H1 (cell line): ENCODE data around the gene DUSP1. TPM values are rescaled to one million over a fixed set of nuclear protein-coding genes. Genes with fewer than 3 reads are reported as not detected.

Source experiments
- ASH2L ChIP-seq: fragments of 200-600, 300-600 bp; sonication (generic); IDR thresholded peaks from one replicate; pipeline ENCODE4 v1.7.1; 2017; ENCODE audit warnings: low read length
- CHD2 ChIP-seq: IDR thresholded peaks from 2 replicates; pipeline ENCODE4 v1.6.1; 2012; ENCODE audit warnings: low read length, improper control_type of control experiment
- CREB1 ChIP-seq: IDR thresholded peaks from 2 replicates; pipeline ENCODE4 v1.6.1; 2012; ENCODE audit warnings: inconsistent platforms
- GTF2F1 ChIP-seq: IDR thresholded peaks from 2 replicates; pipeline ENCODE4 v1.6.1; 2012; ENCODE audit warnings: low read depth, low read length, improper control_type of control experiment, borderline replicate concordance
- NANOG ChIP-seq: IDR thresholded peaks from 2 replicates; pipeline ENCODE4 v1.6.1; 2011; ENCODE audit warnings: low read length, low read depth, mild to moderate bottlenecking, inconsistent platforms; ENCODE audit not compliant: insufficient read depth, poor library complexity, severe bottlenecking
- POLR2A ChIP-seq, 2 experiments: IDR thresholded peaks; 1 replicate in 1 of 2; 2 replicates in 1 of 2; pipeline ENCODE4 v1.6.1; 2011; ENCODE audit warnings: low read depth in 2 of 2, low read length in 2 of 2, mild to moderate bottlenecking in 2 of 2; ENCODE audit errors: control extremely low read depth in 1 of 2
- POLR2AphosphoS5 ChIP-seq: IDR thresholded peaks from 2 replicates; pipeline ENCODE4 v1.6.1; 2011; ENCODE audit warnings: low read depth, low read length
- SP1 ChIP-seq: IDR thresholded peaks from 2 replicates; pipeline ENCODE4 v1.6.1; 2011; ENCODE audit warnings: low read depth, low read length
- TAF1 ChIP-seq: IDR thresholded peaks from 2 replicates; pipeline ENCODE4 v1.6.1; 2011; ENCODE audit warnings: mild to moderate bottlenecking, low read depth, low read length
- TAF7 ChIP-seq: optimal IDR thresholded peaks from 2 replicates; pipeline ENCODE3; 2011; ENCODE audit warnings: low read depth, mild to moderate bottlenecking, inconsistent platforms, low read length, moderate library complexity, borderline replicate concordance
- polyA plus RNA-seq, 7 experiments: library from polyadenylated mRNA; depleted of rRNA in 3 of 7; stranded (reverse) in 5 of 7; unstranded in 2 of 7; fragments of >200 nt in 5 of 7; fragments of 200-250 nt in 2 of 7; gene quantifications; 1 replicate in 5 of 7; 2 replicates in 1 of 7; 4 replicates in 1 of 7; pipeline versions ENCODE4 v1.2.1 to v1.2.3, GENCODE V29; 2011 to 2013; ENCODE audit warnings: missing spikeins in 2 of 7, mixed read lengths in 2 of 7
- total RNA-seq: library from RNA; stranded (reverse); fragmentation: NEBNext Ultra II Directional; extraction: Animal tissue kit (Norgen Biotek cat#: 25700); gene quantifications from 2 replicates; pipeline ENCODE4 v1.2.1, GENCODE V29; 2021
- TF ChIP-seq, protein P1 (sequence below): fragments of 300-600 bp; sonication (generic); IDR thresholded peaks from 2 replicates; pipeline ENCODE4 v1.7.1; 2012; ENCODE audit warnings: low read length, moderate library complexity, mild to moderate bottlenecking, inconsistent platforms; ENCODE audit not compliant: insufficient replicate concordance

The DUSP1 gene
- total and polyA plus RNA-seq, 2 of the 8 experiments (the other 6 are each of a cell fraction or from before 2014, with no cell fraction given), result 6.5 to 11.7 TPM

- TF ChIP-seq, protein P1, sequence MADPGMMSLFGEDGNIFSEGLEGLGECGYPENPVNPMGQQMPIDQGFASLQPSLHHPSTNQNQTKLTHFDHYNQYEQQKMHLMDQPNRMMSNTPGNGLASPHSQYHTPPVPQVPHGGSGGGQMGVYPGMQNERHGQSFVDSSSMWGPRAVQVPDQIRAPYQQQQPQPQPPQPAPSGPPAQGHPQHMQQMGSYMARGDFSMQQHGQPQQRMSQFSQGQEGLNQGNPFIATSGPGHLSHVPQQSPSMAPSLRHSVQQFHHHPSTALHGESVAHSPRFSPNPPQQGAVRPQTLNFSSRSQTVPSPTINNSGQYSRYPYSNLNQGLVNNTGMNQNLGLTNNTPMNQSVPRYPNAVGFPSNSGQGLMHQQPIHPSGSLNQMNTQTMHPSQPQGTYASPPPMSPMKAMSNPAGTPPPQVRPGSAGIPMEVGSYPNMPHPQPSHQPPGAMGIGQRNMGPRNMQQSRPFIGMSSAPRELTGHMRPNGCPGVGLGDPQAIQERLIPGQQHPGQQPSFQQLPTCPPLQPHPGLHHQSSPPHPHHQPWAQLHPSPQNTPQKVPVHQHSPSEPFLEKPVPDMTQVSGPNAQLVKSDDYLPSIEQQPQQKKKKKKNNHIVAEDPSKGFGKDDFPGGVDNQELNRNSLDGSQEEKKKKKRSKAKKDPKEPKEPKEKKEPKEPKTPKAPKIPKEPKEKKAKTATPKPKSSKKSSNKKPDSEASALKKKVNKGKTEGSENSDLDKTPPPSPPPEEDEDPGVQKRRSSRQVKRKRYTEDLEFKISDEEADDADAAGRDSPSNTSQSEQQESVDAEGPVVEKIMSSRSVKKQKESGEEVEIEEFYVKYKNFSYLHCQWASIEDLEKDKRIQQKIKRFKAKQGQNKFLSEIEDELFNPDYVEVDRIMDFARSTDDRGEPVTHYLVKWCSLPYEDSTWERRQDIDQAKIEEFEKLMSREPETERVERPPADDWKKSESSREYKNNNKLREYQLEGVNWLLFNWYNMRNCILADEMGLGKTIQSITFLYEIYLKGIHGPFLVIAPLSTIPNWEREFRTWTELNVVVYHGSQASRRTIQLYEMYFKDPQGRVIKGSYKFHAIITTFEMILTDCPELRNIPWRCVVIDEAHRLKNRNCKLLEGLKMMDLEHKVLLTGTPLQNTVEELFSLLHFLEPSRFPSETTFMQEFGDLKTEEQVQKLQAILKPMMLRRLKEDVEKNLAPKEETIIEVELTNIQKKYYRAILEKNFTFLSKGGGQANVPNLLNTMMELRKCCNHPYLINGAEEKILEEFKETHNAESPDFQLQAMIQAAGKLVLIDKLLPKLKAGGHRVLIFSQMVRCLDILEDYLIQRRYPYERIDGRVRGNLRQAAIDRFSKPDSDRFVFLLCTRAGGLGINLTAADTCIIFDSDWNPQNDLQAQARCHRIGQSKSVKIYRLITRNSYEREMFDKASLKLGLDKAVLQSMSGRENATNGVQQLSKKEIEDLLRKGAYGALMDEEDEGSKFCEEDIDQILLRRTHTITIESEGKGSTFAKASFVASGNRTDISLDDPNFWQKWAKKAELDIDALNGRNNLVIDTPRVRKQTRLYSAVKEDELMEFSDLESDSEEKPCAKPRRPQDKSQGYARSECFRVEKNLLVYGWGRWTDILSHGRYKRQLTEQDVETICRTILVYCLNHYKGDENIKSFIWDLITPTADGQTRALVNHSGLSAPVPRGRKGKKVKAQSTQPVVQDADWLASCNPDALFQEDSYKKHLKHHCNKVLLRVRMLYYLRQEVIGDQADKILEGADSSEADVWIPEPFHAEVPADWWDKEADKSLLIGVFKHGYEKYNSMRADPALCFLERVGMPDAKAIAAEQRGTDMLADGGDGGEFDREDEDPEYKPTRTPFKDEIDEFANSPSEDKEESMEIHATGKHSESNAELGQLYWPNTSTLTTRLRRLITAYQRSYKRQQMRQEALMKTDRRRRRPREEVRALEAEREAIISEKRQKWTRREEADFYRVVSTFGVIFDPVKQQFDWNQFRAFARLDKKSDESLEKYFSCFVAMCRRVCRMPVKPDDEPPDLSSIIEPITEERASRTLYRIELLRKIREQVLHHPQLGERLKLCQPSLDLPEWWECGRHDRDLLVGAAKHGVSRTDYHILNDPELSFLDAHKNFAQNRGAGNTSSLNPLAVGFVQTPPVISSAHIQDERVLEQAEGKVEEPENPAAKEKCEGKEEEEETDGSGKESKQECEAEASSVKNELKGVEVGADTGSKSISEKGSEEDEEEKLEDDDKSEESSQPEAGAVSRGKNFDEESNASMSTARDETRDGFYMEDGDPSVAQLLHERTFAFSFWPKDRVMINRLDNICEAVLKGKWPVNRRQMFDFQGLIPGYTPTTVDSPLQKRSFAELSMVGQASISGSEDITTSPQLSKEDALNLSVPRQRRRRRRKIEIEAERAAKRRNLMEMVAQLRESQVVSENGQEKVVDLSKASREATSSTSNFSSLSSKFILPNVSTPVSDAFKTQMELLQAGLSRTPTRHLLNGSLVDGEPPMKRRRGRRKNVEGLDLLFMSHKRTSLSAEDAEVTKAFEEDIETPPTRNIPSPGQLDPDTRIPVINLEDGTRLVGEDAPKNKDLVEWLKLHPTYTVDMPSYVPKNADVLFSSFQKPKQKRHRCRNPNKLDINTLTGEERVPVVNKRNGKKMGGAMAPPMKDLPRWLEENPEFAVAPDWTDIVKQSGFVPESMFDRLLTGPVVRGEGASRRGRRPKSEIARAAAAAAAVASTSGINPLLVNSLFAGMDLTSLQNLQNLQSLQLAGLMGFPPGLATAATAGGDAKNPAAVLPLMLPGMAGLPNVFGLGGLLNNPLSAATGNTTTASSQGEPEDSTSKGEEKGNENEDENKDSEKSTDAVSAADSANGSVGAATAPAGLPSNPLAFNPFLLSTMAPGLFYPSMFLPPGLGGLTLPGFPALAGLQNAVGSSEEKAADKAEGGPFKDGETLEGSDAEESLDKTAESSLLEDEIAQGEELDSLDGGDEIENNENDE, result no peak
- peak; percentile 79 for TF ChIP-seq ASH2L
- peak in 1 of 2 experiments; percentile 81; a peak in 1 of 3 replicates for TF ChIP-seq POLR2A (IDR thresholded peaks at IDR 0.05; ENCODE audit: control extremely low read depth in 1 of 2, low read depth in 2 of 2, low read length in 2 of 2)
- peak; percentile 76 for TF ChIP-seq SP1
- TF ChIP-seq CHD2, result no peak; the same call in 1 of the 2 replicates
- TF ChIP-seq POLR2AphosphoS5, result peak; percentile 75
- no peak for TF ChIP-seq NANOG
- peak; percentile 74 for TF ChIP-seq TAF1
- TF ChIP-seq GTF2F1, result peak; percentile 27; the same call in 1 of the 2 replicates
- TF ChIP-seq CREB1, result peak; percentile 41; the same call in 1 of the 2 replicates
- peak; percentile 46 for TF ChIP-seq TAF7
Measured at GRCh38 chr5:172764861-172765765, 5.9 kb downstream of the DUSP1 start (continued).
